Activated gamma-delta T cell (primary cell): Measurements from ENCODE around the gene ITK.

Experiments
- DNase-seq: peaks from one replicate; lab custom pipeline; 2025; lab: John Stamatoyannopoulos, UW

Gene ITK

DNA sequence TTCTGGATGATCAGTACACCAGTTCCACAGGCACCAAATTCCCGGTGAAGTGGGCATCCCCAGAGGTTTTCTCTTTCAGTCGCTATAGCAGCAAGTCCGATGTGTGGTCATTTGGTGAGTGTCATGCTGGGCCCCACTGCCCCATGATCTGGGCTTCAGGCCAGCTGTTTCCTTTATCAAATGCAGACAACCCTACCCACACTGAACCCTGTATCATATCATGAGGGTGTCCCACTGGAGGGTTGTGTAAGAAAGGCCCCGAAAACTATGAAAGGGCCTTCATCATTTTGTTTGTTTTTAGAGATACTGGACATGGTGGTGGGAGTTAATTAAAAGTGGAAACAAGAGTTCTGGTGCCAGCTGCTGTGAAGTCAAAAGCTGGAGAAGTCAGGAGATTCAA, 65.2 kb downstream of the ITK start:
- no peak for DNase-seq

- no peak for DNase-seq
These were observed 66.6 kb downstream of the ITK start for GRCh38 chr5:157247267-157247666.

GRCh38 chr5:157248821-157249470, 68.3 kb downstream of the ITK start:
- DNase-seq: no peak

DNA sequence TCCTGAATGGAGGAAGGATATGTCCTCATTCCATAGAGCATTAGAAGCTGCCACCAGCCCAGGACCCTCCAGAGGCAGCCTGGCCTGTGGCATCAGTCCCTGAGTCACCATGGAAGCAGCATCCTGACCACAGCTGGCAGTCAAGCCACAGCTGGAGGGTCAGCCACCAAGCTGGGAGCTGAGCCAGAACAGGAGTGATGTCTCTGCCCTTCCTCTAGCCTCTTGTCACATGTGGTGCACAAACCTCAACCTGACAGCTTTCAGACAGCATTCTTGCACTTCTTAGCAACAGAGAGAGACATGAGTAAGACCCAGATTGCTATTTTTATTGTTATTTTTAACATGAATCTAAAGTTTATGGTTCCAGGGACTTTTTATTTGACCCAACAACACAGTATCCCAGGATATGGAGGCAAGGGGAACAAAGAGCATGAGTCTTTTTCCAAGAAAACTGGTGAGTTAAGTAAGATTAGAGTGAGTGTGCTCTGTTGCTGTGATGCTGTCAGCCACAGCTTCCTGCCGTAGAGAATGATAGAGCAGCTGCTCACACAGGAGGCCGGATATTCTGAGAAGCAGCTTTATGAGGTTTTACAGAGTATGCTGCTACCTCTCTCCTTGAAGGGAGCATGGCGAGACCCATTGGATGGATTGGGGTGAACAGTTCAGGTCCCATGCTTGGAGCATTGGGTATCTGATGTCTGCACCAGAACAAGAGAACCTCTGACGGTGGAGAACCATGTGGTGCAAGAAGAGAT, 72.2 kb downstream of the ITK start:
- DNase-seq: peak; percentile 37

DNA sequence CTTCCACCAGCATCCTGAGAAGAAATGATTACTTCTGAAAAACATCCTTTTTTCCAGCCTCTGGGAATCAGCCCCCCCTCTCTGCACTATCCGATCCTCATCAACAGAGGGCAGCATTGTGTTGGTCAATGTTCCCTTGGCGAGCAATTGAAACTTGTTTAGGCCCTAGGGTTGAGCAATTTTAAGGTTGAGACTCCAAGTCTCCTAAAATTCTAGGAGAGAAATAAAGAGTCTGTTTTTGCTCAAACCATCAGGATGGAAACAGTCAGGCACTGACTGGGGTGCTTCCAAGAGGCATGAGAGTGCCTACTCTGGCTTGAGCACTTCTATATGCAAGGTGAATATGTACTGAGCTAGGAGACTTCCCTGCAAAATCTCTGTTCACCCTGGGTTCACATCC, 72.9 kb downstream of the ITK start:
- no peak for DNase-seq

DNA sequence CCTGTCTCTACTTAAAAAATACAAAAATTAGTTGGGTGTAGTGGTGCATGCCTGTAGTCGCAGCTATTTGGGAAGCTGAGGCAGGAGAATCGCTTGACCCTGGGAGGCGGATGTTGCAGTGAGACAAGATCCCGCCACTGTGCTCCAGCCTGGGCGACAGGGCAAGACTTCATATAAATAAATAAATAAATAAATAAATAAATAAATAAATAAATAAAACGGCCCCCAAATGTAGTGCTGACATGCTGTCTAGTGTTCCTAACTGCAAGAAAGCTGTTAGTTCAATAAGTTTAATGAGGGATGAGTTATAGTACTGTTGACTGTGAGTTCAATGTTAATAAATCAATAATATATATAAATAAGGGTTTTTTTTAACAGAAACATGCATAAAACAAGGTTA, 77.8 kb downstream of the ITK start:
- no peak for DNase-seq

GRCh38 chr5:157259699-157260098, 79.1 kb downstream of the ITK start:
- no peak for DNase-seq

- no peak for DNase-seq
These were observed 83.0 kb downstream of the ITK start for GRCh38 chr5:157263496-157264090.

- peak; percentile 83 for DNase-seq
These were observed 85.2 kb downstream of the ITK start, which contains the start of gene CYFIP2 for GRCh38 chr5:157265714-157266285. TSS of gene CYFIP2 (plus strand) at chr5:157266123. CDS start at chr5:157285362, 19,239 bp downstream.

- DNase-seq: peak; percentile 53
These were observed 85.8 kb downstream of the ITK start for GRCh38 chr5:157266286-157267007.

DNA sequence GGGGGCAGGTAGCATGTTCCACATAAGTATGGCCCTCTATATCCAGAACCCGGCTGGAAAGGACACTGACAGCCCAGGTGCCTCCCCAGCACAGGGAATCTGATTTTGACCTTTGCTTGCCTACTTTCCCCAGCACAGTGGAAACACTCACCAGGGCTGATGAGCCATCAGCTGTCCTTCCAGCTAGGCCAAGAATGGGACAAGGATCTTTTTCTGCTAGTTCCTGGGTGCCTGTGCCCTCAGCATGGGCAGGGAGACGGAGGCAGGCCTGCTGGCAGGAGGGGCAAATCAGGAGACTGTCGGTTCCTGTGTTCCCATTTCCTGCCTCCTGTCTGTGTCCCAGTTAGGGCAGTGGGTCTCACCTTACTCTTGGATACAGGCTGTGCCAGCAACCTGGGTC, 86.4 kb downstream of the ITK start:
- DNase-seq: no peak

DNA sequence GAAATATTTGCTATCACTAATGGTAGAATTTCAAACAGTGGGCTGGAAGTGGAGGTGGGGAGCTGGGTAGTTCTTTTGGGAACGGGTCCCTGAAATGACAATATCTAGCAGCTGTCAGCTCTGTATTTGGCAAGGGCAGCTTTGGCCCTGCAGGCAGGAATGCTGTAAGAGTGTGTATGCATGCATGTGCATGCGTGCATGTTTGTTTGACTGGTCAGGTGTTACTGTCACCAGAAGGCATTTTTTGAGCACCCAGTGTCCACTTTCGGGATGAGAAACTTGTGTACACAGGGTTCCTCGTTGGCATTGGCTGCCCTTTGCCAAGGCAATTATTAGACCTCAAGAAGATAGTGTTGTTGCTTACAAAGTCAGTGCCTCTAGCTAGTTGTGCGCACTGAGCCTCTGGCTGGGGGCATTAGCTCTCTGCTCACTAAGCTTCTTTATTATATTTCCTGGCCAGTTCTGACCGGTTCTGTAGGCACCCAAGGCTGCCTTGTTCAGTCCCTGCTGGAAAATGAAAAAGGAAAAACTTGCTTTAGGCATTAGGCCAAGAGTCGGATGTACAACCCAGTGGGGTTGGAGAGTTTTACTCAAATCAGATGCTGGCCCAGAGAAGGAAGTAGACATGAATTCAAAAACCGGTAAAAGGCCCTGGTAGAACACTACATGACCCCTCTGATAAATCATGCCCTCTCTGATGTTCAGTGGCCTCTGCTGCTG, 87.3 kb downstream of the ITK start:
- DNase-seq: no peak

DNA sequence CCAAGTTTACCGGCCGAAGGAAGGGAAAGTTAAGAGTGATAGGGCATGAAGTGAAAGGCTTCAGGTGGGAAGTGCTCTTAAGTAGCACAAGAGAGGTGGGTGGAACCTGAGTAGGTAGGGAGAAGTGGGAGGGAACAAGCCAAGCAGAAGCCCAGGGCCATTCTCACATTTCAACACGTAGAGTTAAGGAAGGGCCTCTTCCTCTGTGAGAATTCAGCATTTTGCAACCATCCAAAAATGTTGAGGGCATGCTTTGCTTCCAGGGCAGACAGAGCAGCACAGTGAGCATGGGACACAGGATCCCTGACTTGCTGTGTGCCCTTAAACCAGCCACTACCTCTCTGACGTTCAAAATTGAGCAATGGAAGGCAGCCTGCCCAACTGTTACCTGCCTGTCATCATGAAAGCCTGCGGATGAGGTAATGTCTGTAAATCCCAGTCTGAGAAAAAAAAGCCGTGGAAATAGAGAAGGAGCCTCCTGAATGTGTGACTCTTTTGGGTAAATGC, 88.6 kb downstream of the ITK start:
- no peak for DNase-seq

- no peak for DNase-seq
These were observed 89.2 kb downstream of the ITK start for GRCh38 chr5:157269761-157270272.

DNA sequence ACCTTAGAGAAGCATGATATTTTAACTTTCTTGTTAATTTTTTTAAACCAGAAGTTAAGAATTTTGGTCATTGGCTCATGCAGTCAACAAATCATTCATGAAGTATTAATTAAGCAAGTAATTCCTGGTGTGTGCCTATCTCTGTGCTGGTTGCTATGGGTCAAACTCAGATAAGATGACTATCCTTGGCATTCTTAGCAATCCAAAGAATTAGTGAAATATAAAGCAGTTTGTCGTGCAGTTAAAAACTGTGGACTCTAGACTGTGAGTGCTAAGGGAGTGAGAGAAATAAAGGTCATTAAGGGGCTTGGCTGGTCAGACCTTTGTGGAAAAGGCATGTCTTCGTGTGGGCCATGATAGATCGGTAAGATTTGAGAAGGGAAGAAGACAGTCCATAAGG, 90.1 kb downstream of the ITK start:
- DNase-seq: no peak

DNA sequence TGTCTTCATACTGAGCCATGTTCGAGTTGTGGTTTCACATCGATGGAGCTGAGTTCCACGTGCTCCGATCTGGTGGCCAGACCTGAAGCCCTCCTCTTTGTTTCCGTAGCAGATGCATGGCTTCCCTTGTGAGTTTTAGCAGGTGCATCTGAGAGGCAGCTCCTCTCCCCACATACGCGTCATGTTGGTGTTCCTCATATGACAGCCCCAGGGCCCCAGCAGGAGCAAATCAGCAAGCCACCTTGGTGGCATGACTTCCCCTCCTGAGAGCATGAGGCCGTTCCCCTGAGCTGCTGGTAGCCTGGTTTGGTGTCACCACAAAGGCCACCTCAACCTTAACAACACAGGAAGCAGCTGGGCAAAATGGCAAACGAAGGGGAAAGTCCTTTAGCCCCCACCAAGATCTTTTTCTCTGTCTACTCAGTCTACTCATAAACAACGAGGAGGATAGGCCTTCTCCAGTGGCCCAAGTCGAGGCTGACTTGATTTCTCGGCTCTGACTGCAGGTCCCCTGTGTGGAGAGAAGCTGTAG, 91.2 kb downstream of the ITK start:
- peak; percentile 15 for DNase-seq

DNA sequence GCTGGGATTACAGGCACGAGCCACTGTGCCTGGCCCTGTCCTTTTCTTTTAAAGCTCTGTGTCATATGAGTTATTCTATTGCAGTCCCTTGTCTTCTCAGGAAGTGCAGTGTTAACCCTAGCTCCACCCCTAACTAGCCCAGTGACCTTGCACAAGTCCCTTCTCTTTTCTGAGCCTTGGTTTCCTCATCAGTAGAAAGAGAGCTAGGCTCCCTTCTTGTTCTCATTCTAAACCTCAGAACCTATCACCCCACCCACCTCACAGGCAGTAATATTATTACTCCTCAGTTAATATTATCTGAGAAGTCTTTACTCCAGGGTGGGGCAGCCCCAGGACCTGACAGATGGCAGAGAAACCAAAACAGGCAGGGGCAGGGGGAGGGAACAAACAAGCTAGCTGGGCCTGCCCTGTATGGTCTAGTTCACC, 92.5 kb downstream of the ITK start:
- DNase-seq: no peak

- DNase-seq: no peak
These were observed 94.8 kb downstream of the ITK start for GRCh38 chr5:157275403-157275802.

DNA sequence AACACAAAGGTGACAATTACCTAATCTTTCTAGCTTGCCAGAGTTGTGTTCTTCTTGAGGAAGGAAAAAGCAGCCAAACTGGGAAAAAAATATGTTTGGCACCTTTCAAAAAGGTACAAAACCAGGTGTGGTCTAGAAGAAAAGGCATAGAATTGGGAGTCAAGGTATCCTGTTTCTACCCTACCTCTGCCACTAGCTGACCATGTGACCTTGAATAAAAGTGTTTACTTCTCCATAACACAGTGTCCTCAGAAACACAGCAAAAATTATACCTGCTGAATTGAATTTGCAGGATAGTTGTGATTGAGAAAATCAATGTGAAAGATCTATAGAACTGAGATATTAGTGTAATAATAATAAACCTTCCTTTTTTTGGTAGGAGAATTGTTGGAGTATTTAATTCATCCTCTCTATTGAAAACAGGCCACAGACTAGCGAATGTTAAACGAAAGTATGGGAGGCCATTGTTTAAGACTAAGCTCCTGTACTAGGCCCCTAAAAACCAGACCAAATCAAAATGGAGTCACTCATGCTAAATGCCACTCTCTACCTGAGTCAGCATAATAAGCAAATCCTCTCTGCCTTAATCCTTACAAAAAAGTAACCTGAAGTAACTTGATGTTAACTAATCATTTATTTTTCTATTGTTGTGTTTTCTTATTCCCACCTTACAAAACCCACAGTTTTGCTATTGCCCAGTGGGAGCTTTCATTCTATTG, 97.8 kb downstream of the ITK start:
- no peak for DNase-seq

DNA sequence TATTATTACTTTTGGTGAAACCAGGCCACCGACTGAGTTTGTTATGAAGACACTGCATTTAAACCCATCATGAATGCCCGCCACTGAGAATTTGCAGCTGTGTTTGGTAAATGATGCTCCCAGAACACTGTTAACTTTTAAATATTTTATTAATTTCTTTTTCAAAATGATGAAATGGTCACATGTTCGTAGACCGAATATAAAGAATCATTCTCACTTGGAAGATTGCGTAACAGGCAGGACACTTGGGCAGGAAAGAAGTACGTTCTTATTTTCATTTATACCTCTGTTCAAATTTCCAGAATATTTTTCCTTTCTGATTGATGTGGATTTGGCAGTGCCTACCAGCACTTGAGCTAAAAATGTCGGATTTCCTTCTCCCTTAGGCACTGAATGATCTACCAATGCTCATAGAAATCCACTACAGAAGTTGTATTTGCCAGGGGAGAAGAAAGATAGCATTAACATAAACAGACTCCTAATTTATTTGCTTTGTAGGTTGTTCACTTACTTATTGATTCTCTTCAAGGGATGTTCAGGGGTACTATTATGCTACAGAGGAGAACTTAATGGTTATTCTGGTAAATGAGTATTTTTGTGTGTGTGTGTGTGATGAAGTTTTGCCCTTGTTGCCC, 99.1 kb downstream of the ITK start:
- DNase-seq: no peak
